Fibroblast of lung (primary cell): ENCODE data around the gene SLC6A9.

Experiments used
- CTCF ChIP-seq, 2 donors: IDR thresholded peaks in 1 of 2; conservative IDR thresholded peaks in 1 of 2; 1 replicate in 1 of 2; 2 replicates in 1 of 2; pipeline ENCODE4 v1.5.1; 2011 to 2012; ENCODE audit warnings: low read length in 2 of 2, control low read depth in 1 of 2, inconsistent platforms in 1 of 2, low read depth in 1 of 2, mild to moderate bottlenecking in 1 of 2
- EZH2 ChIP-seq: IDR thresholded peaks from 2 replicates; pipeline ENCODE4 v1.5.1; 2012; ENCODE audit warnings: low read length, control low read depth, mild to moderate bottlenecking; ENCODE audit errors: missing control alignments

GRCh38 chr1:43963890-43964289 is 67.4 kb downstream of the SLC6A9 start:
- TF ChIP-seq EZH2: no peak
- TF ChIP-seq CTCF (conservative IDR thresholded peaks at IDR 0.05 in 1 of 2, IDR thresholded peaks at IDR 0.05 in 1 of 2; ENCODE audit: low read depth in 1 of 2, low read length in 2 of 2): no peak
